Thoracic aorta (tissue), 2 donors: ENCODE data around the gene NREP. TPM values are rescaled to one million over a fixed set of nuclear protein-coding genes. Genes with fewer than 3 reads are reported as not detected.

Source experiments
- ATAC-seq: fragments of 150-250 bp; one replicate; pipeline ENCODE4 v1.8.0; 2017; ENCODE audit warnings: low read depth; ENCODE audit not compliant: insufficient number of reproducible peaks, low FRiP score
- DNase-seq: peaks from one replicate; pipeline ENCODE4 v3.0.0-alpha.2; 2020; ENCODE audit warnings: low spot score
- H3K27ac ChIP-seq, 2 donors: fragments of 200-600 bp; sonication (generic); 1 replicate in 1 of 2; 2 replicates in 1 of 2; pipeline ENCODE4 v1.5.1; 2016; ENCODE audit warnings: mild to moderate bottlenecking in 2 of 2, moderate library complexity in 2 of 2
- H3K27me3 ChIP-seq: fragments of 200-600 bp; sonication (generic); replicated peaks from 2 replicates; pipeline ENCODE4 v1.6.0; 2016; ENCODE audit warnings: mild to moderate bottlenecking; ENCODE audit not compliant: insufficient read depth
- H3K36me3 ChIP-seq: fragments of 200-600 bp; sonication (generic); one replicate; pipeline ENCODE4 v1.5.1; 2016
- H3K4me1 ChIP-seq, 2 donors: fragments of 200-600 bp; sonication (generic); 1 replicate in 1 of 2; 2 replicates in 1 of 2; pipeline versions ENCODE4 v1.5.1 to v1.6.0; 2016; ENCODE audit warnings: low read depth in 2 of 2, mild to moderate bottlenecking in 1 of 2; ENCODE audit not compliant: control insufficient read depth in 1 of 2
- H3K4me3 ChIP-seq: fragments of 200-600 bp; sonication (generic); 2 replicates; pipeline ENCODE4 v1.5.1; 2016; ENCODE audit warnings: mild to moderate bottlenecking
- H3K9me3 ChIP-seq: fragments of 200-600 bp; sonication (generic); 2 replicates; pipeline ENCODE4 v1.5.1; 2016
- CTCF ChIP-seq: fragments of 200-600 bp; sonication (generic); IDR thresholded peaks from one replicate; pipeline ENCODE4 v1.5.1; 2019; ENCODE audit warnings: antibody characterized with exemption
- total RNA-seq, 2 donors: library from RNA; depleted of rRNA; stranded (reverse); fragments of >200 nt; gene quantifications; one replicate each; pipeline versions ENCODE4 v1.1.0 to v1.2.3, GENCODE V29; 2016

The NREP gene
- total RNA-seq, 2 donors from 2014 or later = 15.3 to 18.0 TPM

GRCh38 chr5:111680737-111681413 lies 76.1 kb downstream of the NREP start:
- no peaks in the 10 kb centered on the region for H3K27me3 ChIP-seq
- peak overlapping the region; percentile 55 for H3K4me3 ChIP-seq
- H3K27ac ChIP-seq = peak overlapping the region in 1 of 2 donors; percentile 23
- H3K4me1 ChIP-seq = peaks cover 17 to 30% of the 10 kb centered on the region in 2 donors
- ATAC-seq = peak; percentile 70
- no peaks in the 10 kb centered on the region for H3K9me3 ChIP-seq
- peak; percentile 32 for DNase-seq
- no peaks in the 10 kb centered on the region for H3K36me3 ChIP-seq
- no peak for TF ChIP-seq CTCF

DNA sequence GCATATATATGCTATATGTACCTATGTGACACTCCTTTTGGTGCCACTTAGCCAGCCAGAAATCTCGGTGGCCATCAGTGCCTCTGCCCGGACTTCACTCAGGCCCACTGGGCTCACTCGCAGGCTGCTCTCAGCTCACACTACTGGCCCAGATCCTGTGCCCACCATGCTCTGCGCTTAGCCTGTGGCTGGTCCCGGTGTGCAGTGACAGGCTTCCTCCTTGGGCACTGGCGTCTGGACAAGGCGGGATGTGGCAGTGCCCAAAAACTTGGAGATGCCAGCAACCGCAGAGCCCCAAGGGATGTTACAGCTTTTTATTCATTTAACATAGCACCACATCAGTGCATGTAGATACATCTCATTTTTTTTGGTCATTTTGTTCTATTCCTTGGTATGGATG lies 77.4 kb downstream of the NREP start:
- H3K9me3 ChIP-seq = no peaks in the 10 kb centered on the region
- no peak for TF ChIP-seq CTCF
- no peak for ATAC-seq
- no peak for DNase-seq
- H3K4me1 ChIP-seq = peaks cover 17 to 30% of the 10 kb centered on the region in 2 donors
- no peak overlapping the region for H3K4me3 ChIP-seq
- no peaks in the 10 kb centered on the region for H3K27me3 ChIP-seq
- no peak overlapping the region for H3K27ac ChIP-seq
- H3K36me3 ChIP-seq = no peaks in the 10 kb centered on the region

Other genes starting within 250 kb of the NREP start
- gene STARD4, start 244.7 kb downstream of the NREP start, total RNA-seq = 10 to 100 TPM; 18.8 to 50.1 TPM